NCI-H1436 (cell line): ENCODE results near the gene MS4A3.
"Not testable (repeated sequence)": the region's sequence is repeated elsewhere in the genome, so short reads cannot be mapped to it uniquely, and the experiment has no call there.

Experiments used
- DNase-seq: peaks from one replicate; lab custom pipeline; 2025; lab: John Stamatoyannopoulos, UW

Gene MS4A3

DNA sequence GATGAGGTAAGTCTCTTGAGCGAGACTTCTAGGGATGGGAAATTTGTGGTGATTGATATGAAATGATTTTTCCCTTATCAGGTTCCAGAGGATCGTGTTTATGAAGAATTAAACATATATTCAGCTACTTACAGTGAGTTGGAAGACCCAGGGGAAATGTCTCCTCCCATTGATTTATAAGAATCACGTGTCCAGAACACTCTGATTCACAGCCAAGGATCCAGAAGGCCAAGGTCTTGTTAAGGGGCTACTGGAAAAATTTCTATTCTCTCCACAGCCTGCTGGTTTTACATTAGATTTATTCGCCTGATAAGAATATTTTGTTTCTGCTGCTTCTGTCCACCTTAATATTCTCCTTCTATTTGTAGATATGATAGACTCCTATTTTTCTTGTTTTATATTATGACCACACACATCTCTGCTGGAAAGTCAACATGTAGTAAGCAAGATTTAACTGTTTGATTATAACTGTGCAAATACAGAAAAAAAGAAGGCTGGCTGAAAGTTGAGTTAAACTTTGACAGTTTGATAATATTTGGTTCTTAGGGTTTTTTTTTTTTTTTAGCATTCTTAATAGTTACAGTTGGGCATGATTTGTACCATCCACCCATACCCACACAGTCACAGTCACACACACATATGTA lies 39.1 kb downstream of the MS4A3 start:
- no peak for DNase-seq

DNA sequence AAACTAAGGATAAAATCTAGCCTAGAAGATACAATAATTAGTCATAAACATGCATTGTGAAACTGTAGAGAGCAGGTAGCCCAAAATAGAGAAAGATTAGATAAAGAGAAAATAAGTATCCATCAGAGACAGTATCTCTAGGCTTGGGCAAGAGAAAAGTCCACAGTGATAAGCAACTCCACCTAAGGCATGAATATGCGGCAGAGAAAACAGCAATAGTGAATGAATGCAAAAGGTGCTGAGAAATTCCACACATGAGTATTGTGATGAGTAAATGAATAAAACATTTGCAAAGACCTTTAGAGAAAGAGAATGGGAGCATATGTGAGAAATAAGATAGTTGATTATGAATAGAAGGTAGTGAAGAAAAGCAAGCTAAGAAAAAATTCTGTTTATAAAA lies 40.7 kb downstream of the MS4A3 start:
- DNase-seq: no peak

DNA sequence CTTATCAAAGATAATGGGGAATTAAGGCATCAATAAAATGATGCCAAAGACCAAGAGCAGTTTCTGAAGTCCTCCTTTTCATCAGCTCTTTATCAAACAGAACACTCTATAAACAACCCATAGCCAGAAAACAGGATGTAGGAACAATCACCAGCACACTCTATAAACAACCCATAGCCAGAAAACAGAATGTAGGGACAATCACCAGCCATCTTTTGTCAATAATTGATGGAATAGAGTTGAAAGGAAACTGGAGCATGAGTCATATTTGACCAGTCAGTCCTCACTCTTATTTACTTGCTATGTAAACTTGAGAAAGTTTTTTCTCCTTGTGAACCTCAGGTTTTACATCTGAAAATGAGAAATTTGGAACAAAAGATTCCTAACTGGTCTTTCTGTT lies 42.0 kb downstream of the MS4A3 start:
- no peak for DNase-seq

DNA sequence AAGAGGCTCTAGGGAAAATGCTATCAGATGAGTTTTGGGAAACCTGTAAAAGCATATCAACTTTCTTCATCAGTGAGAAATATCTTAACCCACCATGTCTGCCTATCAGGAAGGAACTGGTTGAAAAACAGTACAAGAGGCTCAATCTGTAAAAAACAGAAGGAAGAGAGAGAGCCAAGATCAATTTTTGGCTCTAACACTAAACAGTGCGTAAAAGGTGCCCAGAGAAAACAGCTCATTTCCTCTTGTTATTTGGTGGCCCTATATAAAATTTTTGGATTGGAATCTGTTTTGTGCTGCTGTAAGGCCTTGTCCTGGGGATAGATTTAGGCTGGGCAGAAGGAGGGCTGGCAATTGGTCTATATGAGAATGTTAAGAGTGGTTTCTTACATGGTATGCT lies 44.1 kb downstream of the MS4A3 start:
- DNase-seq: no peak

DNA sequence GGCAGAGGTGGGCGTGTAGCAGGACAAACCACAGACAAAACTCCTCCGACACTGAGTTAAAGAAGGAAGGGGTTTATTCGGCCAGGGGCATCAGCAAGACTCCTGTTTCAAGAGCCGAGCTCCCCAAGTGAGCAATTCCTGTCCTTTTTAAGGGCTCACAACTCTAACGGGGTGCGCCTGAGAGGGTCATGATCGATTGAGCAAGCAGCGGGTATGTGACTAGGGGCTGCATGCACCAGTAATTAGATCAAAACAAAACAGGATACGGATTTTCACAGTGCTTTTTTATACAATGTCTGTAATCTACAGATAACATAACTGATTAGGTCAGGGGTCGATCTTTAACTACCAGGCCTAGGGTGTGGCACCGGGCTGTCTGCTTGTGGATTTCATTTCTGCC lies 44.9 kb downstream of the MS4A3 start:
- not testable (repeated sequence) for DNase-seq

DNA sequence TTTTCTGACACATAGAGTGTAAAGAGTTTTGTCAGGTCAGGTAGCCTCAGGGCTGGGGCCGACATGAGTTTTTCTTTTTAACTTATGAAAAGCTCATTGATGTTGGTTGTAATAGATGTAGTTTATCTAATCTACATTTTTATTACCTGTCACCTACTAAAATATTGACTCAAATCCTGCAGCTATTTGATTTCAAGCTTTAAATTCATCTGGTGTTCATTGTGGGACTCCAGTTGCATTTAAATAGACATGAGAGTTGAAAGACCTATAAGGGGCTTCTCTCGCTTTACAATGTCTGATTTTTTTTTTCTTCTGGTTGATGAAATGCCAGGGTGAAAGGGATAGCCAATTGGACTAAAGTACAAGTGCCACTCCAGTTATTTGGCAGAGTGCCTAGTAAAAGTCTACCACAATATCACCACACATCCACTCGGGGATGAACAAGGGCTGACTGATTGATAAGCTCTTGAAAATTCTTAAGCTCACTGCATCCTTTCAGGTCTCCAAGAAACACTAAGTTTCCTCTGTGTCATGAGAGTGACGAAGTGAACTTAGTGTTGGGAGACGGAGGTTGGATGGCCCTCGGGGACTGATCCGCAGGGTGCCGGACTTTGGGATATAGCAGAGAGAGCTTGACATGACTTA lies 48.1 kb downstream of the MS4A3 start:
- DNase-seq: not testable (repeated sequence)

DNA sequence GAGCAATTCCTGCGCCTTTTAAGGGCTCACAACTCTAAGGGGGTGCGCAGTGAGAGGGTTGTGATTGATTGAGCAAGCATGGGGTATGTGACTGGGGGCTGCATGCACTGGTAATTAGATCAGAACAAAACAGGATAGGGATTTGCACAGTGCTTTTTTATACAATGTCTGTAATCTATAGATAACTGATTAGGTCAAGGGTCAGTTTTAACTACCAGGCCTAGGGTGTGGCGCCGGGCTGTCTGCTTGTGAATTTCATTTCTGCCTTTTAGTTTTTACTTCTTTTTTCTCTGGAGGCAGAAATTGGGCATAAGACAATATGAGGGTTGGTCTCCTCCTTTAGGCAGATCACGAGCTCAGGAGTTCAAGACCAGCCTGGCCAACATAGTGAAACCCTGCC lies 52.2 kb downstream of the MS4A3 start:
- DNase-seq: not testable (repeated sequence)

DNA sequence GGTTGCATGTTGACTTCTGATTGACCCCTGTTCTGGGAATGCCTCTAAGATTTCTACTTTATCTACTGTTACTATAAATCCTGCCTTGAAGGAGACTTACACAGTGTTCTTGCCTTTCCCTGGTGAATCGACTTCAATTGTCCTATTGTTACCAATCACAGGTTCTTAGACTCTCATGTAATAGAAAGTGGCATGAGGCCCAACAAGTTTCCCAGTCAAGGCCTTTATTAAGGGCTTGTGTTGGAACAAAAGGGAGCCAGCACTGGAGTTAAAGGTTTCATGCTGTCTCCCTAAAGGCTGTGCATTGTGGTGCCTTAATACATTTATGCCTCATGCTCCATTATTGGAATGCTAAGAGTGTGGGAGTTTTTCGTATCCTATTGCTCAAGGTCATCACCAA lies 55.3 kb downstream of the MS4A3 start:
- no peak for DNase-seq

DNA sequence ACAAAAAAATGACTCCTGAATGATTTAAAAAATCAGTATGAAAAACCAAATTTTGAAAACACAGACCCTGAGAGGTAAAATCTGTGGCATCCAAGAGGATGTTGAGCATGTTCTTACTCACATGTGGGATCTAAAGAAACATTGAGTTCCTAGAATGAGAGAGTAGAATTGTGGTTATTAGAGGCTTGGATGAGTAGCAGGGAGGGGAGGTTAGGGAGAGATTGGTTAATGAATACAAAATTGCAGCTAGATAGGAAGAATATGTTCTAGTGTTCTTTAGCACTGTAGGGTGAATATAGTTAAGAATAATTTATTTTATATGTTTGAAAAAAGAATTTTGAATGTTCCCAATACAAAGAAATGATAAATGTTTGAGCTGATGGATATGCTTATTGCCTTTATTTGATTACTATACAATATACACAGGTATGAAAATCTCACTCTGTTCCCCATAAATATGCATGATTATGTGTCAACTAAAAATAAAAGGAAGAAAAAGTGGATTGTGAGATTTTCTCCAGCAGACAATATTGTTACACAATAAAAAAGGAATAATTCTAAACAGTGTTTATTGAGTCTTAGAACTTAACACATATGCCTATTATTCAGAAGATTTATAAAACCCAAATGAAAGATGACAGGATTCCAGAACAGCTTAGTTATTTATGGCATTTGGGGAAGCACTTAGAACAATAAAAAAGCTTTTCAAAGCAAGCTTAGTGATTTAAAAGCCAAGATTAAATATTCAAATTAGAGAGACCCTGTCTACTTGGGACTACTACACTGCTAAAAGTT lies 60.7 kb downstream of the MS4A3 start:
- no peak for DNase-seq

DNA sequence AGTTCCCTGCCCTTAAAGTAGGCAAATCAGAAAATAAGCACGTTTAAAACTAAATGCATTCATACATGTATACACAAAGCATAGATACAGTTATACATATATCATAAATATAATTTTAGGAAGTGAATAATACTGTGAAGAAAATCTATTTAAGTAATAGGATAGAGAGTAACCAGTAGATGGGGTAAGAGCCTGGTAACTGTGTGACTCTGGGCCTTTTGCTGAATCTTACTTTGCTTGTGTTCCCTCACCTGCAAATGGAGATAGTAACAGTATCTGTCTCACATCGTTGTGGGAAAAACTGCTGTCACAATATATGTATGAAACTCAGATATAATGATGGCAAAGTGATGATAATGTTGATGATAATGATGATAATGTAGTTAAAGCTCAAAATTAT lies 61.9 kb downstream of the MS4A3 start:
- no peak for DNase-seq

DNA sequence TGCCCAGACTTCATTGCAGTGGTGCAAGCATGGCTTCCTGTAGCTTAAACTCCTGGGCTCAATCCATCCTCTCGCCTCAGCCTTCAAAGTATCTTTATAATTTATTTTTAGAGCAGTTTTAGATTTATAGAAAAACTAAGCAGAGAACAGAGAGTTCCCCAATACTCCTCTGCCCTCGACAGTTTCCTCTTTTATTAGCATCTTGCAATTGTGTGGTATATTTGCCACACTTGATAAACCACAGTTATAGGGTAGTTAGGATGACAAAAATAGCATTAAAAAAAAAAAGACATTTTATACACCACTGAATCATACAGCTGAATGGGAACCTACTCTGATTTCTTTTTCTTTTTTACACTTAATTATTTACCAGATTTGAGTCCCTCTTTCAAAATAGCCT lies 63.2 kb downstream of the MS4A3 start:
- DNase-seq: no peak
